Measurements from ENCODE around the gene IGFALS. TPM values are rescaled to one million over a fixed set of nuclear protein-coding genes. Genes with fewer than 3 reads are reported as not detected.
A peak's percentile ranks its signal among the peaks of the same experiment; 100 is the strongest.

IGFALS gene
- total and polyA plus RNA-seq, 2 experiments from 2014 or later: 0.16 TPM; not detected in 1

- no peak for TF ChIP-seq CTCF (conservative IDR thresholded peaks at IDR 0.05; ENCODE audit: low read depth in 2 of 2)
These were observed 16.6 kb upstream of the IGFALS start (continued) for GRCh38 chr16:1810106-1810505.

GRCh38 chr16:1809281-1809801, 15.8 kb upstream of the IGFALS start:
- H3K27ac ChIP-seq (ENCODE audit: low read depth): no peak overlapping the region
- no peak overlapping the region for H3K4me3 ChIP-seq
- no peaks in the 10 kb centered on the region; the same call in 1 of the 2 replicates for H4K20me1 ChIP-seq (replicated peaks; ENCODE audit: insufficient read depth)
- DNase-seq (ENCODE audit: low spot score) (peak; percentile 76), ATAC-seq (peak; percentile 97)
- no peaks in the 10 kb centered on the region for H3K27me3 ChIP-seq (ENCODE audit: insufficient read depth)
- H3K9me3 Mint-ChIP-seq: peaks cover 10% of the 10 kb centered on the region; the same call in 2 of the 3 replicates
- H3K4me1 Mint-ChIP-seq: no peaks in the 10 kb centered on the region
- no peaks in the 10 kb centered on the region; the same call in 1 of the 2 replicates for H3F3A ChIP-seq (replicated peaks; ENCODE audit: low read depth)
- H2AFZ ChIP-seq: no peak overlapping the region
- no peak overlapping the region for H3K4me2 ChIP-seq
- peaks cover 4% of the 10 kb centered on the region for H3K27me3 Mint-ChIP-seq (ENCODE audit: insufficient read depth, low read depth, poor library complexity)
- H3K4me3 Mint-ChIP-seq: no peak overlapping the region
- H3K79me2 ChIP-seq (replicated peaks; ENCODE audit: insufficient read depth): no peaks in the 10 kb centered on the region; the same call in 1 of the 2 replicates
- H3K36me3 Mint-ChIP-seq (ENCODE audit: low read depth): peaks cover 34% of the 10 kb centered on the region
- TF ChIP-seq STAT1 (IDR thresholded peaks at IDR 0.05; ENCODE audit: unreplicated experiment) (no peak), CTCF (conservative IDR thresholded peaks at IDR 0.05; ENCODE audit: low read depth in 2 of 2) (peak in 1 of 2 experiments; percentile 30; a peak in 1 of 4 replicates)
- no peaks in the 10 kb centered on the region for H3K36me3 ChIP-seq (ENCODE audit: insufficient read depth)
- no peak overlapping the region for H3K27ac Mint-ChIP-seq
- H3K9me2 ChIP-seq (ENCODE audit: insufficient read depth): no peaks in the 10 kb centered on the region
- H3K4me1 ChIP-seq (ENCODE audit: insufficient read depth): no peaks in the 10 kb centered on the region

- Histone ChIP-seq H3K4me2 (no peak overlapping the region), H3K27ac (ENCODE audit: low read depth) (no peak overlapping the region), H3K27me3 (ENCODE audit: insufficient read depth) (no peaks in the 10 kb centered on the region), H2AFZ (no peak overlapping the region), H4K20me1 (replicated peaks; ENCODE audit: insufficient read depth) (no peaks in the 10 kb centered on the region; the same call in 1 of the 2 replicates), H3K79me2 (replicated peaks; ENCODE audit: insufficient read depth) (no peaks in the 10 kb centered on the region; the same call in 1 of the 2 replicates), H3K9me2 (ENCODE audit: insufficient read depth) (no peaks in the 10 kb centered on the region), H3K4me3 (no peak overlapping the region), H3F3A (replicated peaks; ENCODE audit: low read depth) (no peaks in the 10 kb centered on the region; the same call in 1 of the 2 replicates), H3K36me3 (ENCODE audit: insufficient read depth) (no peaks in the 10 kb centered on the region), H3K4me1 (ENCODE audit: insufficient read depth) (no peaks in the 10 kb centered on the region)
- H3K4me3 Mint-ChIP-seq: no peak overlapping the region
- H3K27ac Mint-ChIP-seq: no peak overlapping the region
- H3K36me3 Mint-ChIP-seq (ENCODE audit: low read depth): peaks cover 39% of the 10 kb centered on the region
- H3K4me1 Mint-ChIP-seq: no peaks in the 10 kb centered on the region
- ATAC-seq (no peak), DNase-seq (ENCODE audit: low spot score) (no peak)
- peaks cover 16% of the 10 kb centered on the region; the same call in 2 of the 3 replicates for H3K9me3 Mint-ChIP-seq
- H3K27me3 Mint-ChIP-seq (ENCODE audit: insufficient read depth, low read depth, poor library complexity): peaks cover 4% of the 10 kb centered on the region
- no peak for TF ChIP-seq NANOG (IDR thresholded peaks at IDR 0.05; ENCODE audit: borderline replicate concordance)
- TF ChIP-seq JUNB (IDR thresholded peaks at IDR 0.05; ENCODE audit: unreplicated experiment): no peak
- TF ChIP-seq ZNF114 (CRISPR knock-in tag; IDR thresholded peaks at IDR 0.05): no peak
- no peak for TF ChIP-seq EZH2phosphoT487 (IDR thresholded peaks at IDR 0.05; ENCODE audit: unreplicated experiment)
- no peak for TF ChIP-seq EZH2 (IDR thresholded peaks at IDR 0.05; ENCODE audit: low read depth, unreplicated experiment)
- no peak for TF ChIP-seq CTCF (conservative IDR thresholded peaks at IDR 0.05; ENCODE audit: low read depth in 2 of 2)
- TF ChIP-seq, protein P1, sequence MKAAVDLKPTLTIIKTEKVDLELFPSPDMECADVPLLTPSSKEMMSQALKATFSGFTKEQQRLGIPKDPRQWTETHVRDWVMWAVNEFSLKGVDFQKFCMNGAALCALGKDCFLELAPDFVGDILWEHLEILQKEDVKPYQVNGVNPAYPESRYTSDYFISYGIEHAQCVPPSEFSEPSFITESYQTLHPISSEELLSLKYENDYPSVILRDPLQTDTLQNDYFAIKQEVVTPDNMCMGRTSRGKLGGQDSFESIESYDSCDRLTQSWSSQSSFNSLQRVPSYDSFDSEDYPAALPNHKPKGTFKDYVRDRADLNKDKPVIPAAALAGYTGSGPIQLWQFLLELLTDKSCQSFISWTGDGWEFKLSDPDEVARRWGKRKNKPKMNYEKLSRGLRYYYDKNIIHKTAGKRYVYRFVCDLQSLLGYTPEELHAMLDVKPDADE (IDR thresholded peaks at IDR 0.05): no peak
- TF ChIP-seq, protein P2, sequence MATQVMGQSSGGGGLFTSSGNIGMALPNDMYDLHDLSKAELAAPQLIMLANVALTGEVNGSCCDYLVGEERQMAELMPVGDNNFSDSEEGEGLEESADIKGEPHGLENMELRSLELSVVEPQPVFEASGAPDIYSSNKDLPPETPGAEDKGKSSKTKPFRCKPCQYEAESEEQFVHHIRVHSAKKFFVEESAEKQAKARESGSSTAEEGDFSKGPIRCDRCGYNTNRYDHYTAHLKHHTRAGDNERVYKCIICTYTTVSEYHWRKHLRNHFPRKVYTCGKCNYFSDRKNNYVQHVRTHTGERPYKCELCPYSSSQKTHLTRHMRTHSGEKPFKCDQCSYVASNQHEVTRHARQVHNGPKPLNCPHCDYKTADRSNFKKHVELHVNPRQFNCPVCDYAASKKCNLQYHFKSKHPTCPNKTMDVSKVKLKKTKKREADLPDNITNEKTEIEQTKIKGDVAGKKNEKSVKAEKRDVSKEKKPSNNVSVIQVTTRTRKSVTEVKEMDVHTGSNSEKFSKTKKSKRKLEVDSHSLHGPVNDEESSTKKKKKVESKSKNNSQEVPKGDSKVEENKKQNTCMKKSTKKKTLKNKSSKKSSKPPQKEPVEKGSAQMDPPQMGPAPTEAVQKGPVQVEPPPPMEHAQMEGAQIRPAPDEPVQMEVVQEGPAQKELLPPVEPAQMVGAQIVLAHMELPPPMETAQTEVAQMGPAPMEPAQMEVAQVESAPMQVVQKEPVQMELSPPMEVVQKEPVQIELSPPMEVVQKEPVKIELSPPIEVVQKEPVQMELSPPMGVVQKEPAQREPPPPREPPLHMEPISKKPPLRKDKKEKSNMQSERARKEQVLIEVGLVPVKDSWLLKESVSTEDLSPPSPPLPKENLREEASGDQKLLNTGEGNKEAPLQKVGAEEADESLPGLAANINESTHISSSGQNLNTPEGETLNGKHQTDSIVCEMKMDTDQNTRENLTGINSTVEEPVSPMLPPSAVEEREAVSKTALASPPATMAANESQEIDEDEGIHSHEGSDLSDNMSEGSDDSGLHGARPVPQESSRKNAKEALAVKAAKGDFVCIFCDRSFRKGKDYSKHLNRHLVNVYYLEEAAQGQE (IDR thresholded peaks at IDR 0.05; ENCODE audit: unreplicated experiment): no peak
- TF ChIP-seq CREB1 (CRISPR knock-in tag; IDR thresholded peaks at IDR 0.05; ENCODE audit: low read depth): no peak
- TF ChIP-seq ZNF331 (CRISPR knock-in tag; IDR thresholded peaks at IDR 0.05; ENCODE audit: low read depth): no peak
These were observed 15.2 kb upstream of the IGFALS start for GRCh38 chr16:1808691-1809090.

Measured in GM23338 (cell line).